HCT116 (cell line): Measurements from ENCODE around the gene SSTR5. TPM values are rescaled to one million over a fixed set of nuclear protein-coding genes. Genes with fewer than 3 reads are reported as not detected.

ENCODE experiments used
- ATAC-seq: fragments of 200-7000 bp; cut with Tn5 transposase; 2 replicates; pipeline ENCODE4 v1.9.1; 2020; ENCODE audit warnings: mild to moderate bottlenecking, moderate library complexity
- BruUV-seq: library from RNA; stranded (reverse); fragments of 400-500 nt; replicated peaks from 2 replicates; lab custom pipeline; 2021; lab: Mats Ljungman, UMichigan
- CTCF ChIA-PET: fragments of 300-600 bp; sonication (Branson Sonifier 250); formaldehyde crosslinking; loops from one replicate; lab custom pipeline; 2021; ENCODE audit warnings: antibody characterized with exemption; lab: Charles Lee
- POLR2A ChIA-PET: fragments of 300-600, 350-600 bp; sonication (Branson Sonifier 250); formaldehyde crosslinking; loops from one replicate; lab custom pipeline; 2021; ENCODE audit warnings: antibody characterized with exemption; lab: Charles Lee
- RAD21 ChIA-PET, 2 experiments: fragments of 300-600 bp; sonication (Branson Sonifier 250); formaldehyde crosslinking; loops; one replicate each; lab custom pipeline; 2023; ENCODE audit warnings: low total read pairs in 2 of 2; ENCODE audit not compliant: uncharacterized antibody in 2 of 2, unreplicated experiment in 2 of 2, low non-redundant PET in 1 of 2; lab: Charles Lee
- DNase-seq: peaks from one replicate; pipeline ENCODE4 v3.0.0-alpha.2; 2010; ENCODE audit warnings: low read depth, low spot score
- H2AFZ ChIP-seq: fragments of 200-600 bp; shearing (Covaris generic), sonication (generic); 2 replicates; pipeline ENCODE4 v1.6.1; 2017; ENCODE audit warnings: low read depth, mixed run types, mixed read lengths, antibody characterized with exemption, low read length; ENCODE audit not compliant: poor library complexity, severe bottlenecking
- H3K27ac ChIP-seq: 2 replicates; pipeline ENCODE4 v1.5.1; 2012; ENCODE audit warnings: low read depth, low read length
- H3K27me3 ChIP-seq: fragments of 200-600 bp; sonication (generic); 2 replicates; pipeline ENCODE4 v1.6.1; 2016; ENCODE audit warnings: mixed run types, low read length, mixed read lengths; ENCODE audit not compliant: insufficient read depth
- H3K36me3 ChIP-seq, 2 experiments: fragments of 200-500 bp in 1 of 2; fragments of 200-600 bp in 1 of 2; sonication (Bioruptor generic) in 1 of 2; sonication (generic) in 1 of 2; 2 replicates each; pipeline versions ENCODE4 v1.5.1 to v1.6.1; 2014 to 2016; ENCODE audit warnings: low read length in 2 of 2, inconsistent platforms in 1 of 2, mixed read lengths in 1 of 2, mixed run types in 1 of 2; ENCODE audit not compliant: insufficient read depth in 2 of 2, control insufficient read depth in 1 of 2
- H3K4me1 ChIP-seq, 2 experiments: fragments of 200-600 bp in 1 of 2; sonication (generic) in 1 of 2; 2 replicates each; pipeline versions ENCODE4 v1.5.1 to v1.6.1; 2012 to 2017; ENCODE audit warnings: low read length in 2 of 2, inconsistent platforms in 1 of 2, mild to moderate bottlenecking in 1 of 2, mixed read lengths in 1 of 2, mixed run types in 1 of 2, moderate library complexity in 1 of 2; ENCODE audit not compliant: insufficient read depth in 2 of 2, control insufficient read depth in 1 of 2
- H3K4me2 ChIP-seq: fragments of 200-600 bp; sonication (generic); 2 replicates; pipeline ENCODE4 v1.6.1; 2017; ENCODE audit warnings: mixed run types, low read length, mixed read lengths
- H3K4me3 ChIP-seq, 2 experiments: fragments of 200-600 bp in 1 of 2; sonication (generic) in 1 of 2; replicated peaks in 1 of 2; 2 replicates each; pipeline ENCODE4 v1.5.1; 2011 to 2016; ENCODE audit warnings: low read length in 2 of 2, control low read depth in 1 of 2, low read depth in 1 of 2, mild to moderate bottlenecking in 1 of 2, mixed read lengths in 1 of 2, mixed run types in 1 of 2
- H3K79me2 ChIP-seq: fragments of 200-600 bp; sonication (generic); 2 replicates; pipeline ENCODE4 v1.6.1; 2017; ENCODE audit warnings: mild to moderate bottlenecking, mixed run types, low read length, moderate library complexity, mixed read lengths; ENCODE audit not compliant: insufficient read depth
- H3K9ac ChIP-seq: fragments of 200-600 bp; sonication (generic); 2 replicates; pipeline ENCODE4 v1.6.1; 2016; ENCODE audit warnings: low read length, mixed read lengths
- H3K9me2 ChIP-seq: fragments of 200-600 bp; sonication (generic), shearing (Covaris generic); 2 replicates; pipeline ENCODE4 v1.6.1; 2017; ENCODE audit warnings: mixed run types, mild to moderate bottlenecking, moderate library complexity; ENCODE audit not compliant: insufficient read depth
- H3K9me3 ChIP-seq, 2 experiments: fragments of 200-500 bp in 1 of 2; fragments of 200-600 bp in 1 of 2; sonication (Bioruptor generic) in 1 of 2; sonication (generic) in 1 of 2; 2 replicates each; pipeline ENCODE4 v1.6.1; 2014 to 2017; ENCODE audit warnings: low read length in 2 of 2, mixed read lengths in 2 of 2, inconsistent platforms in 1 of 2, low read depth in 1 of 2, mild to moderate bottlenecking in 1 of 2, mixed run types in 1 of 2, moderate library complexity in 1 of 2; ENCODE audit not compliant: control insufficient read depth in 1 of 2, insufficient read depth in 1 of 2
- H4K20me1 ChIP-seq: fragments of 200-600 bp; sonication (generic), shearing (Covaris generic); 2 replicates; pipeline ENCODE4 v1.6.1; 2017; ENCODE audit warnings: mixed run types, mild to moderate bottlenecking, moderate library complexity; ENCODE audit not compliant: insufficient read depth
- CEBPB ChIP-seq: IDR thresholded peaks from 2 replicates; pipeline ENCODE4 v1.6.1; 2012; ENCODE audit warnings: low read depth
- ELF1 ChIP-seq: IDR thresholded peaks from 2 replicates; pipeline ENCODE4 v1.6.1; 2012; ENCODE audit warnings: low read depth, borderline replicate concordance
- EZH2 ChIP-seq: fragments of 200-600 bp; sonication (generic); IDR thresholded peaks from 2 replicates; pipeline ENCODE4 v1.6.1; 2017; ENCODE audit warnings: antibody characterized with exemption, mixed run types
- EZH2phosphoT487 ChIP-seq: fragments of 200-600 bp; IDR thresholded peaks from 2 replicates; pipeline ENCODE4 v1.6.1; 2018; ENCODE audit warnings: antibody characterized with exemption, borderline replicate concordance
- FOSL1 ChIP-seq: IDR thresholded peaks from 2 replicates; pipeline ENCODE4 v1.6.1; 2012; ENCODE audit warnings: low read depth
- JUND ChIP-seq: IDR thresholded peaks from 2 replicates; pipeline ENCODE4 v1.6.1; 2012
- MAX ChIP-seq: IDR thresholded peaks from 2 replicates; pipeline ENCODE4 v1.6.1; 2012
- POLR2A ChIP-seq: IDR thresholded peaks from 2 replicates; pipeline ENCODE4 v1.7.0; 2011; ENCODE audit warnings: borderline replicate concordance; ENCODE audit not compliant: insufficient read depth, insufficient read length; ENCODE audit errors: extremely low read depth
- POLR2AphosphoS5 ChIP-seq: IDR thresholded peaks from 2 replicates; pipeline ENCODE4 v1.6.1; 2011; ENCODE audit warnings: mild to moderate bottlenecking, low read depth, low read length, moderate library complexity
- RAD21 ChIP-seq: IDR thresholded peaks from 2 replicates; pipeline ENCODE4 v1.6.1; 2012; ENCODE audit warnings: low read depth, mild to moderate bottlenecking
- TCF7L2 ChIP-seq: IDR thresholded peaks from 2 replicates; pipeline ENCODE4 v1.7.0; 2011; ENCODE audit warnings: borderline replicate concordance, inconsistent platforms; ENCODE audit not compliant: insufficient read depth, insufficient read length; ENCODE audit errors: extremely low read depth
- YY1 ChIP-seq: IDR thresholded peaks from 2 replicates; pipeline ENCODE4 v1.6.1; 2011; ENCODE audit warnings: low read length, low read depth, moderate library complexity, mild to moderate bottlenecking; ENCODE audit not compliant: insufficient replicate concordance; ENCODE audit errors: extremely low read depth
- ZBTB33 ChIP-seq: IDR thresholded peaks from 2 replicates; pipeline ENCODE4 v1.6.1; 2011; ENCODE audit warnings: mild to moderate bottlenecking, low read length, moderate library complexity; ENCODE audit not compliant: insufficient replicate concordance; ENCODE audit errors: extremely low read depth
- ZFX ChIP-seq: fragments of 450-650 bp; IDR thresholded peaks from 2 replicates; pipeline ENCODE4 v1.6.1; 2017
- ZNF274 ChIP-seq: fragments of 200-500 bp; sonication (Bioruptor generic); IDR thresholded peaks from 2 replicates; pipeline ENCODE4 v1.6.1; 2014; ENCODE audit warnings: mild to moderate bottlenecking, low read depth, low read length, inconsistent platforms
- intact Hi-C: fragments of 100-400 bp; cut with micrococcal nuclease; formaldehyde crosslinking; loops from 2 replicates; pipeline ENCODE4 v1.10.0; 2022
- total RNA-seq: library from RNA; stranded (reverse); gene quantifications from one replicate; pipeline ENCODE4 v1.2.1, GENCODE V29; 2021; ENCODE audit not compliant: unreplicated experiment

Gene SSTR5
- total RNA-seq, 1 experiment from 2014 or later: 7.2 TPM

GRCh38 chr16:1058216-1058615 is 14.3 kb upstream of the SSTR5 start:
- no peaks in the 10 kb centered on the region for H3K79me2 ChIP-seq
- no peak for ATAC-seq
- no TSS peak for BruUV-seq
- H3K27me3 ChIP-seq: no peaks in the 10 kb centered on the region
- RAD21 ChIA-PET: interaction anchor here (0.7 to 1.0 kb wide), 3 partner anchors 10 to 135 kb away, joined by 3 to 4 read pairs (median 3); no protein-coding TSS in a partner anchor
- no peak for TF ChIP-seq POLR2A
- no peak for TF ChIP-seq ELF1
- TF ChIP-seq EZH2phosphoT487: no peak
- no peak for TF ChIP-seq CEBPB
- TF ChIP-seq, all 23 proteins: peak for 0
- CTCF ChIA-PET: interaction anchor here (1.2 to 2.8 kb wide), 4 partner anchors 16 to 345 kb away, joined by 3 to 18 read pairs (median 6); no protein-coding TSS in a partner anchor
- no peak for DNase-seq
- no peaks in the 10 kb centered on the region for H3K9me3 ChIP-seq
- H3K36me3 ChIP-seq: no peaks in the 10 kb centered on the region
- H3K9ac ChIP-seq: no peak overlapping the region
- H3K4me2 ChIP-seq: no peak overlapping the region
- H4K20me1 ChIP-seq: no peaks in the 10 kb centered on the region
- H3K4me1 ChIP-seq: peaks cover 6 to 22% of the 10 kb centered on the region in 2 experiments; a peak in 3 of 4 replicates
- intact Hi-C loops: loop anchor here (5.0 to 10.0 kb wide), 3 partner anchors 134 to 346 kb away; no protein-coding TSS in a partner anchor
- H2AFZ ChIP-seq: no peak overlapping the region
- POLR2A ChIA-PET: no interaction called here
- no peaks in the 10 kb centered on the region for H3K9me2 ChIP-seq
- H3K4me3 ChIP-seq: no peak overlapping the region
- no peak overlapping the region for H3K27ac ChIP-seq

GRCh38 chr16:1059310-1059709 is 13.2 kb upstream of the SSTR5 start:
- Histone ChIP-seq H4K20me1 (no peaks in the 10 kb centered on the region), H2AFZ (no peak overlapping the region), H3K4me3 (no peak overlapping the region), H3K36me3 (no peaks in the 10 kb centered on the region), H3K9ac (no peak overlapping the region), H3K9me2 (no peaks in the 10 kb centered on the region), H3K27me3 (no peaks in the 10 kb centered on the region), H3K4me1 (peaks cover 6 to 26% of the 10 kb centered on the region in 2 experiments; a peak in 3 of 4 replicates), H3K9me3 (no peaks in the 10 kb centered on the region), H3K4me2 (no peak overlapping the region), H3K79me2 (no peaks in the 10 kb centered on the region), H3K27ac (no peak overlapping the region)
- no peak for TF ChIP-seq POLR2A
- TF ChIP-seq FOSL1: no peak
- TF ChIP-seq JUND: no peak
- no peak for TF ChIP-seq ZFX
- TF ChIP-seq EZH2: no peak
- no peak for TF ChIP-seq YY1
- no peak for TF ChIP-seq POLR2AphosphoS5
- no peak for TF ChIP-seq ZBTB33
- TF ChIP-seq ZNF274: no peak
- no peak for TF ChIP-seq RAD21
- no peak for TF ChIP-seq MAX
- TF ChIP-seq TCF7L2: no peak
- TF ChIP-seq ELF1: no peak
- ChIA-PET RAD21 (no interaction called here), POLR2A (no interaction called here), CTCF (no interaction called here)
- intact Hi-C loops: loop anchor here (5.0 to 10.0 kb wide), 3 partner anchors 133 to 347 kb away; no protein-coding TSS in a partner anchor
- ATAC-seq (no peak), DNase-seq (no peak)
- no TSS peak for BruUV-seq
